Stimulated activated CD4-positive, alpha-beta T cell treated with anti-CD3 and anti-CD28 coated beads, Interleukin-2, amount 100 ng/mL, for 48 hours (primary cell): ENCODE data around the gene GALNT16.
"Not testable (repeated sequence)": the region's sequence is repeated elsewhere in the genome, so short reads cannot be mapped to it uniquely, and the experiment has no call there.

Source experiments
- DNase-seq, 2 donors: peaks; one replicate each; pipeline ENCODE4 v3.0.0-alpha.2; 2020

The GALNT16 gene

DNA sequence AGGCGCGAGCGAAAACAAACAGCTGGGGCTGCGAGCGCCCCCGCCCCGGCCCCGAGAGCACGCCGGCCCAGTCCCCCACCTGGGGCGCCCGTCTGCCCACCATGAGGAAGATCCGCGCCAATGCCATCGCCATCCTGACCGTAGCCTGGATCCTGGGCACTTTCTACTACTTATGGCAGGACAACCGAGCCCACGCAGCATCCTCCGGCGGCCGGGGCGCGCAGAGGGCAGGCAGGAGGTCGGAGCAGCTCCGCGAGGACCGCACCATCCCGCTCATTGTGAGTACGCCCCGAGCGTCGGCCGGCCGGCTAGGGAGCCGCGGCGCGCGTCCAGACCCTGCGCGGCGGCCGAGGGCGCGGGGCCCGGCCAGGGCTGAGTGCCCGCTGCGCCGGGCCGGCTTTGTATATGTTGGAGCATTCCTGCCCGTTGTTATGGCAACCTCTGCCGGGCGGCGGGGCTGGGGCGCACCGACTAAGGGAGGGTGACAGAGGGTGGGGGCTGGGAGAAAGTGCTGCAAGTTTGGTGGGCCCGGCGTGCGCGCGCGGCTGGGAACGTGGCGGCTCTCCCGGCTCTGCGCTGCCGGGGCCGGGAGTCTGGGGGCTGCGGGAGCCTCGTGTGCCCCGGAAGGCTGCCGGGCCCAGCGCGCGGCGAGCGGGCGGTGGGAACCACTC, 367 bp downstream of the GALNT16 start:
- no peak for DNase-seq

DNA sequence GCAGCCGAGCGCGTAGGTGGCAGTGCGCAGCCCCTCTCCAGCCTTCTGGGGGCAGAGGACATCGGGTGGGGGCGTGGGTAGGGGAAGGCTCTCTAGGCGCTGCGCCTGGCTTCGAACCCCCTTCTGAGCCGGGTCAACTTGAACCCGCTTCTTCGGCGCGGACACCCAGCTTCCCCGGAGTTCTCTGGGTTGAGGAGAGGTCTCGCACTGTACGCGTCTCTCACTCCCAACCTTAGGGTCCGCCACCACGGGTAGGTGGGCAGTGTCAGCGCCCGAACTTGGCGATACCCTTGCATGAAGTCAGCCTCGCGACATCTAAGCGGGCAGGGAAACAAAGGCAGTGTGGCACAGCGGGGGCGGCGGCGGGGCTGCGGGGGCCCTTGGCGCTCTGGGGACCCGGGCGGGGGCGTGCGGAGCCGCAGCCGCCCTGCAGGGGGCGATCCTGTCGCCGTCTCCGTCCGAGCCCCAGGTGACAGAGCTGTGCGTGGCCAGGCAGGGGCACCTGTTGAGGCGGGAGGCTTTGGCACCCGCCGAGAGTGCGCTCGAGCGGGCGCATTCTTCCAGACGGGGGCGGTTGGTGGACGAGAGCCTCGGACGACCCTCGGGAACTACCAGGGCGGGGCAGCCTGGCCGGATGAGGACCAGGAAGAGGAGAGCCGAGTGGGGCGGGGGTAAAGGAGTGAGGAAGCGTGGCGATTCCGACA, 1.1 kb downstream of the GALNT16 start:
- DNase-seq, result peak; percentile 49 to 58

DNA sequence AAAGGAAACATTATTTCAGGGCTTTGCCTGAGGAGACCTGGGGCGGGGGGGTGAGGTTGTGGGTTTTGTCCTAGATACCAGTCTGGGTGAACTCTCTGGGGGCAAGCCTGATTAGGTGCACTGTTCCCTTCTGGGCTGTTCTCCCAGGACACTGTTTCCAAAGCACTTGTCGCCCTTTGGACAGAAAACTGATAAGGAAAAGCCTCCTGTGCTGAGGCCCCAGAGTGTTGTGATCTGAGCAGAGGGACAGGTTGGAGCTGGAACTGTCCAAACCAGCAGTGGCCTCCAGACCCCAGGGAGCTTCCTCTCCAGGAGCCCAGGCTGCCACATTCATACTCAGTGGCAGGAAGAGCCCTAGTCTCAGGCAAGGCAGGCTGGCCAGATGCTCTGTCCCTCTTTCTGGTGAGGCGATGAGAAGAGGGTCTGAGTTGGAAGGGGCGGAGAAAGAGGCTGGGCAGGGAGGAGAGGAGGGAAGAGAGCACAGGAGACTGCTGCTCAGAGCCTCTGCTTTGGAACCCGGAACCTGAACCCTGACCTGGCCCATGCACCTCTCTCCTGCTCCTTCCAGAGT, 1.9 kb downstream of the GALNT16 start:
- DNase-seq, result no peak

DNA sequence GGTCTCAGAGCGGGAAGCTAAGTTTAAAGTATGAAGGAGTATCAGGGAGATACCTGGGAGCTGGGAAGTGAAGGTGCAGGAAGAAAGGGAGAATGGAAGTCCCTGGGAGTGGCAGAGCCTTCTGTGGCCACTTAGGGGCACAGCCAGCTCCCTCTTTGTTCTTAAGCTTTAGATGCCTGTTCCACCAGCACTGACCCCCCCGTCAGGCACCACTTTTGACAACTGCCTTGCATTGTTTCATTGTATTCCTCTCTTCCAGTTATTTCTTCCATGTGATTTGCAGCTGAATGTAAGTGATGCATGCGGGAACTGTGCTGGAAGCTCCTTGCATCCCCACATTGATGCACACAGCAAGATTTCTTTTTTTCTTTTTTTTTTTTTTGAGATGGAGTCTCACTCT, 2.6 kb downstream of the GALNT16 start:
- DNase-seq, result no peak

DNA sequence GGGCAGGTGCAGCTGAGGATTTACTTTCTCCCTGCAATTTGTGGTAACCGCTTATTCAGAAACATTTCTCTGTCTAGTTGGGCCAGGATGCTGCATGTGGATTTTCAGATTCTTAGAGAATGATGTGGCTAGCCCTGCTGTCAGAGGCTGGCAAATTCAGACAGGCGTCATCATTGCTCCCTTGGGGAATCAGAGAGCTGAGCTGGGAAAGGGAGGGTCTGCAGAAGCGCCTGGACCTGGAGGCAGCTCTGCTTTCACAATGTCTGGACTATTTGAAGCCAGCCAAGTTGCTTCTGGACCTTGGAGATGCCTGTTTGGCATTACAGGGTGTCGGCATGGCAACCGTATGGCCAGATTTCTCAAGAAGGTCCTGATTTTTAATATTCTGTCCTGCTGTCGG, 3.4 kb downstream of the GALNT16 start:
- no peak for DNase-seq

DNA sequence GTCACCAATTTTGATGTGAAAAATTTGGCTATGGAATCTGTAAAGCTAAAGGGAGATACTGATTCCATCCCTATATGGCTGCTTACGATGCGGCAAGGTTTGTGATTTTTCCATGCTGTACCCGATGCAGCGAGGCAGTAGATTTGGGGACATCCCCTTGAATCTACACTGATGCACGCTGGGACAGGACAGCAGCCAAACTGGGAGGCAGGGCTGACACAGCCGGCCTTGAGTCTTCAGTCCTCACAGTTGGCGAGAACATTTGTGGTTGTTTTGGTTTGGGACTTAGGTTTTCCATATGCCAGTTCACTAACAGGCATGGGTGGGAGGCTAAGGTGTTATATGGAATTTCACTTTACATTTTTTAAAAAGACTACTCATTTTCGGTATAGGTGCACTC, 3.8 kb downstream of the GALNT16 start:
- no peak for DNase-seq

DNA sequence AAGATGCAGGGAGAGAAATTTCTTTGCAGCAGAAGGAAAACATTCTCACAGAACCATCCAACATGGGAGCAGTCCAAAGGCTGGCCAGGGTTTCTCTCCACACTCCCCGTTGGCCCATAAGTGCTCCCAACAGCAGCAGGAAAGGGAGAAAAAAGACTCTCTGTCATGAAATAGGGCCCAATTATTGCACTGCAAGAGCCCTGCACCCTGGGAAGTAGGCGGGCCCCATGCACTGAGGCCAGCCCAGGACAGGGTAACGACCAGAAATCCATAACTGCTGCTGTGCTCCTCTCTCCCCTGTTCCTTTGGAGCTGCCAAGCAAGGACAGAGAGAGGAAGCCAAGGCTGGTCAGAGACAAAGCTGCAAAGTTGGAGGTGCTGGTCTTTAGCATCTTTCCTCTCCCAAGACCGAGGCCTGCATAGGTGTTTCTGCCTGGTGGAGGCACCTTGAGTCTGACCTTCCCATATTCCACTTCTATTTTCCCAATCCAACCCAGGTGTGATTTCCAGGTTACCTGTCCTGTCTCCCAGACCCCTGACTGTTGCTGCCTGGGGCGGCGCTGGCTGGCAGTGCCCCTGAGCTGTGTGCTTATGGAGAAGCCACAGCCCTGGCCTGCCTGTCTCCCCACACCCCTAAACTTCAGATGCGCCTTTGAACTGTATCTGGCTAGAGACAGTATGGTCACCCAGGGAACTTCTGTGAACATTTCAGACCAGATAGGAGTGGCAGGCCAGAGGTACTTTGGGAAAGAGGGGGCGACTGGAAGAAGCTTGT, 6.8 kb downstream of the GALNT16 start:
- no peak for DNase-seq

DNA sequence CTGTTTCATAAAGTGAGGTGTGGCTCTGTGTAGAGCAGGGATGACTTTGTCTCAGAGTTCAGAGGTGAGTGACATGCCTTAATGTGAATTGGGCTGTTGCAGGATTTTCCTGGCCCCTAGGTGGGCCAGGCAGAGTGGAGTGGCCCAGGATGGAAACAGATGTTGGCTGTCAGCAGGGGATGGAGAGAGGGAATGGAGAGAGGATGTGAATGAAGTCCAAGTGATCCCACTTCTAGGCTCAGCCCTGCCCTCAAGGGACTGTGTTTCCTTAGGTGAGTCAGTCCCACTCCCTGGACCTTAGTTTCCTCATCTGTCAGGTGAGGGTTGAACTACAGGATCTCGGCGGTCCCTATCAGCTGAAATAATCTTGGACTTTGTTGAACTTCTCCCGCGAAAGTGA, 7.5 kb downstream of the GALNT16 start:
- DNase-seq, result no peak

DNA sequence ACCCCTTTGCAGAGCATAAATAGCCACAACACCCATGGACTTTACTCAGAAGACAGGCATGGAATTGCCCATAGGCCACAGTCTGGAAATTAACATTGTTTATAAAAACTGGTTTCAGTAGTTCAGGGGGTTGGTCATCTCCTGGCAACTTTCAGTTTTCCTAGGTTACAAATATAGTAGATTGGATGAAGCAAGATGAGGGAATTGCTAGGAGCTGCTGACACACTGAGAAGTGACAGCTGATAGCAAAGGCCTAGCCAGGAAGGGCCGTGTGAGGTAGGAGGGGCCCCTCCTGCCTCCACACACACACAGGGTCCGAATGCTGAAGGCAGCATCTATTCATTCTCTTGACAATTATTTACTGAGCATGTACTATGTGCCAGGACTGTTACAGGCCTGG, 8.3 kb downstream of the GALNT16 start:
- no peak for DNase-seq

DNA sequence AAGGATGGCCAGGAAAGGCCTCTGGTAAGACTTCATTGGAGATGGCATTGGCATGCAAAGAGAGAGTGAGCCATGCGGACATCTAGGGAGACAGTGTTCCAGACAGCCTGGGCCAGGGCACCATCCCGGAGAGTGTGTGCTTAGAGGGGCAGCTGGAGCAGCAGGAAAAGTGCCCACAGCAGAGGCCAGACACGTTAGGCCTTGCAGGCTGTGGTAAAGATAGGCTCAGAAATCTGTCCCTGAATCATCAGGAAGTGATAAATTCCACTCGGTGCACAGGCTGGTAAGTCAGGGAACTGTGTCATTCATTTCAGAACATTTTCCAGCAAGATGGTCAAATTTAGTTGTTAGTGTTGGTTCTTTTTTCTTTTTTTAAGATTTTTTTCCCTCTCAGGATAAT, 8.8 kb downstream of the GALNT16 start:
- DNase-seq, result no peak

DNA sequence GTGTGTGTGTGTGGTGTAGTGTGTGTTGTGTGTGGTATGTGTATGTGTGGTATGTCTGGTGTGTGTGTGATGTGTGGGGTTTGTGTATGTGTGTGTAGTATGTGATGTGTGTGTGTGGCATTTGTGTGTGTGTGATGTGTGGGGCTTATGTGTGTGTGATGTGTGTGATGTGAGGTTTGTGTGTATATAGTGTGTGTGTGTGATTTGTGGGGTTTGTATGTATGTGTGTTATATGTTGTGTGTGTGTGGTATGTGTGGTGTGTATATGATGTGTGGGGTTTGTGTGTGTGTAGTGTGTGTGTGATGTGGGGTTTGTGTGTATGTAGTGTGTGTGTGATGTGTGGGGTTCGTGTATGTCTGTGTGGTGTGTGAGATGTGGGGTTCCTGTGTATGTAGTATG, 9.4 kb downstream of the GALNT16 start:
- DNase-seq, result no peak

DNA sequence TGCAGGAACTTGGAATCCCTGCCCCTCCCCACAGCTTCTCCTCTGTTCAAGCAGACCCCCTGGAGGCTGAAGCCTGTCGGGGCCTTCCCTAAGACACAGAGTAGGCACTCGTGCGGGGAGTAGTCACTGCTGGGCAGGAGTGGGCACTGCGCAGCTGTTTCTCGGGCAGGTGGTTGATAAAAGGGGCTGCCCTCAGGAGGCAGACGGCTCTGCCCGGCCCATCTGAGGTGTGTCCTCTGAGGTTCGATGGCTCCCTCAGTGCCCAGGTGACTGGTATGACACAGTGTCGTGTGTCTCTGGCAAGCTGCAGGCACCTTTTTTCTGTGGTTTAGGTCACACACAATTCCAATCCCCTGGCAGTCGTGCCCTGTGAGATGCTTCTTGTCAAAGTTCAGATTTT, 10.1 kb downstream of the GALNT16 start:
- DNase-seq, result no peak

DNA sequence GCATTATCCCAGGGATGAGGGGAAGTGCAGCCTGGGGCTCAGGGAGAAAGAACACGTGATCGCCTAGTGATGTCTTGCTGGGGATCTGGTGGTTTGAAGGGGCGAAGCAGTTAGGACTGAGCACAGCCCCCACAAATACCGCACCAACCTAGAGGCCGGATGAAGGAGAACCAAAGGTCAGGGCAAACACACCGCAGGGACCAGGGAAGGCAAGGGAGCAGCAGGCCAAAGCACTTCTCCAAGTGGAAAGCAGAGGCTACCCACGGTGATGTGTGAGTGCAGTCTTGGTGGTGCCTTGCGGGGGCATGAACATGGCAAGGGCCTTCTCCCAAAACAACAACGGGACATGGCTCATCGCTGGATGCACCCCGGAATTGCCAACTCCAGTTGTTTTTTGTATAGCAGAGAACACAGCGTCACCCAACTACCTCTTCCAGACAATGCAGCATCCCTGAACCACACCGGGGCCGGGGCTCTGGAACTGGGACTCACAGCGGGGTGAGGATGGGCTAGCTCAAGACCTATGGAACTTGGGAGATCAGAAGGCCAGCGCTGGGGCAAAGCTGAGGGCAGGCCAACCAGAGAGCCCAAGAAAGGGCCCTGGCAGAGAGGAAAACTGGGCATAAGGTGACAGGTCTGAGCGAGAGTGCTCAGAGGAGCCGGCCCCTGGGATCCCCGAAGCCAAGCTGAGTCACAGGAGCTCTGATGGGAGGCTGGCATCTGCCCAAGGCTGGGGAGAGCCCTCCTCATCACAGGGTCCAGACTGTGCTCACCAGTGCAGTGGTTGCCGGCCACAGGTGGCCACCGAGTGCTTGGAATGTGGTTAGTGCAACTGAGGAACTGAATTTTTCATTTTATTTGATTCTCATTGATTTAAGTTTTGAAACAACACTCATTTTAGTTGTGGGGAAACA, 11.1 kb downstream of the GALNT16 start:
- DNase-seq, result no peak

DNA sequence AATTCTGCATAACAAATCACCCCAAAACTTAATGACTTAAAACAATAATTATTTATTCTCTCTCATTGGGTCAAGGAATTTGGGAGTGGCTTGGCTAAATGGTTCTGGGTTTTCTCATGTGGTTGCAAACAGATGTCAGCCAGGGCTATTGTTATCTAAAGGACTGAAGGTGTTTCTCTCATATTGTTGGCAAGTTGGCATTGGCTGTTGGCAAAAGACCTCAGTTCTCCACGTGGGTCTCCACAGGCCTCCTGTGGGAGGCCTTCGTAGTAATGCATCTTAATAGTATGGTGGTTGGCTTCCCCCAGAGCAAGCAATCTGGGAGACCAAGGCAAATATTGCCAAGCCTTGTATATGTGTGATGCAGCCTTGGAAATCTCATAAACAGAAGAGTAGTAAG, 14.4 kb downstream of the GALNT16 start:
- DNase-seq, result no peak

DNA sequence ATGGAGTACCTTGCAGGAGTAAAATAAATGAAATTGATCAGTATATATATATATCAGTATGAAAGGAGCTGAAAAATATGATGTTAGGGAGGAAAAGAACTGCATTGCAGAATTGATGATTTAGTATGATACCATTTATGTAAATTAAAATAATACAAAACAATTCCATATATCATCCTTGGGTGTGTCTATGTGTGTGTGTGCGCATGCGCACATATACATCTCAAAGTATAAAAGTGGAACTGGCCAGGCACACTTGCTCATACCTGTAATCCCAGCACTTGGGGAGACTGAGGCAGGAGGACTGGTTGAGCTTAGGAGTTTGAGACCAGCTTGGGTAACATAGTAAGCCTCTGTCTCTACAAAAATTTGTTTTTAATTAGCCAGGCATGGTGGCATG, 15.4 kb downstream of the GALNT16 start:
- DNase-seq, result no peak

DNA sequence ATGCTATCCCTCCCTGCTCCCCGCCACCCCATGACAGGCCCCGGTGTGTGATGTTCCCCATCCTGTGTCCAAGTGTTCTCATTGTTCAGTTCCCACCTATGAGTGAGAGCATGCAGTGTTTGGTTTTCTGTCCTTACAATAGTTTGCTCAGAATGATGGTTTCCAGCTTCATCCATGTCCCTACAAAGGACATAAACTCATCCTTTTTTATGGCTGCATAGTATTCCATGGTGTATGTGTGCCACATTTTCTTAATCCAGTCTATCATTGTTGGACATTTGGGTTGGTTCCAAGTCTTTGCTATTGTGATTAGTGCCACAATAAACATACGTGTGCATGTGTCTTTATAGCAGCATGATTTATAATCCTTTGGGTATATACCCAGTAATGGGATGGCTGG, 17.4 kb downstream of the GALNT16 start:
- not testable (repeated sequence) for DNase-seq

DNA sequence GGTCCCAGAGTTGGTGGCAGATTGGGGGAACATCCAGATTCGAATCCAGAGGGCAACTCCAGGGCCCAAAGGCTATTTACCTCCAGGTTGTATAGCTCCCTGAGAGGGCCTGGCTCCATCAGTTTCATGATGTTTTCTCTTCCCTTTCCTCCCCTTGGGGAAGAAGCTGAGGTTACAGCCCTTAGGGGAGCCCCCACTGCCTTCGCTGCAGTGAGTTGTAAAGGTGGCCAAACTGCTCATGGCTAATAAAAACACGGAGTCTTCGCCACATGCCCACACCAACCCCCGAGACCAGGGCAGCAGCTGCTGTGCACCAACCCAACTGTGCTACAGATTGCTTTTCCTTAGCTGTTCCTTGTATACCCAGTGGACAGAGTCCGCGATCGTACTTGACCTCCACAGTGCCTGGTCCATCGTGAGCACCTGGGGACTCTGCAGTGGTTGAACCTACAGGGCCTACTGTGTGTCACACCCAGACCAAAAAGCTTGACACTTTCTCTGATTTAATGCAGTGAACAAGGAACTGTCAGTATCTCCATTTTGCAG, 20.9 kb downstream of the GALNT16 start:
- no peak for DNase-seq

DNA sequence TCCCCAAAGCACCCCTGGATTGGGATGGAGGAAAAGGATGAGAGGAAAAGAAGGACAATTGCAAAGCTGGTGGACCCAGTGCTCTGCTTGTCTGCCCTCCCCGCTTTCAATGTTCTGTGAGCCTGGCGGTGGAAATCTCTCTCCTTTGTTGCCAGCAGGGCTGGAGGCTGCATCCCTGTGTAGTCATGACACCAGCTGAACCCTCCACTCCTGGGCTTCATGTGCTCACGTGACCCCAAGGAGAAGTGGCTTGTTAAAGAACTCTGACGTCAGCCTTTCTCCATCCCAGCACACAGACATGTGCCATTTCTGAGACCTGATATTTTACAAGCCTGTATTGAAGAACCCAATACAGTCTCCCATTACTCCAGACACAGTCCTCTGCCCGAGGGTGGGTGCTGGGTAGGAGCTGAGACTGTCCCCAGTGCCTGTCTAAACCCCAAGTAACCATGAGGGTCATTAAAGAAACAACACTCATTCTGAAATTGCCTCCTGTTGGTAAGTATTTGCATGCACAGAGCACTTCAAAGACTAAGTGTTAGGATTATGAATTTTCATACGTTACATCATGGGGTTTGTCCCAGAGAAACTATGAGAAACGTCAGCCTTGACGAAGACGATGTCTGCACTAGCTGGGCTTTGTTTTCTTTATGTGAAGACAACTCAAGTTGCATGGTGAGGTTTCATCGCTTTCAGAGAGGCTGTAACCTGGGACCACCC, 21.7 kb downstream of the GALNT16 start:
- DNase-seq, result no peak

DNA sequence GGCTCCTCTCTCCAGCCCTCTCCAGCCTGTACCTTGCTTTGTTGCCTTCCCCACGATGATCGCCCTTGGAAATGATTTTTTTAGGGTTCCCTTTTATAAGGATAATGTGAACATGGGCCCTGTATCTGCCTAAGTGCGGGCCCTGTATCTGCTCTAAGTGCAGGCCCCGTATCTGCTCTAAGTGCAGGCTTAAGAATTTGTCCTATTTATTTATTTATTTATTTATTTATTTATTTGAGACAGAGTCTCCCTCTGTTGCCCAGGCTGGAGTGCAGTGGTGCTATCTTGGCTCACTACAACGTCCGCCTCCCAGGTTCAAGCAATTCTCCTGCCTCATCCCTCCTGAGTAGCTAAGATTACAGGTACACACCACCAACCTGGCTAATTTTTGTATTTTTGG, 22.5 kb downstream of the GALNT16 start:
- DNase-seq, result no peak

DNA sequence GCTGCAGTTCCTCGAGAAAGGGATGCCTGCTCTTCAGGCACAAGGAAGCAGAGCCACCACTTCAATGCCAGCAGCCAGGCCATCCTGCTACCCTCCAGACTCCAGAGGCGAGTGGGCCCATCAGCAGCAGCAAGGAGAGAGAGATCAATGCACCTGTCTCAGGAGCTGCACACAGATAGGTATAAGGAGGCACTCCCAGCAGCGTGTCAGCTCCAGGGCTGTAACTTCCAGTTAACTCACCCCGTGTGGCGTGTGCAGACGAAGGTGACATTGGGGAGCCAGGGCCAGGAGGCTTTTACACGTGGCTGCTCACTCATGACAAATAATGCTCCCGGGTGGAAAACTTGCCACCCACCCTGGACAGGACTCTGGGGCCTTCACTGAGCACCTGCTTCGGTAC, 24.2 kb downstream of the GALNT16 start:
- no peak for DNase-seq

DNA sequence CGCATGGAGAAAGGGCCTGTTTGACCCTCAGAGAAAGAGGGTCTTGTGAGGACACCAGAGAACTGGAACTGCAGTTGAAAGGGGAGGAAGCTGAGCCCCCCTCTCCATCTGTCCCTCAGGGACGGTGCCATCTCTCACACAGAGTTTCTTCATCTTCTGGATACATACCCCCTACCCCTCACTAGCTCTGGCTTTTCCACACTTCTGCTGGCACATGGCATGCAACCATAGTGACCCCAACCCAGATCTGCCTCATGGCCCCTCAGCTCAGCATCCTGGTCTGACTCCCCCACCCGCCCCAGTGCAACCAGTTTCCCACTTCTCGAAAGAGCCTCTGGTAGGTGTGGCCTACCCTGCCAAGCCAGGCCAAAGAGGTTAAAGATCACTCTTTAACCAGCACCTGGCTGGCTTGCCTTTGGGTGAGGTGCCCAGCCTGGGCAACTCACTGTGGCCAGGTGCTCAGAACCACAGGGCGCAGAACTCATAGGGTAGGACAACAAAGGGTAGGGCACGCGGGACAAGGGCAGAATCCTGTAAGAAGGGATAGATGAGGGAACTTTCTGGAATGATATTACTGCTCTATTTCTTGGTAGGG, 25.8 kb downstream of the GALNT16 start:
- no peak for DNase-seq
